ENCODE data around the gene BACE2. TPM values are rescaled to one million over a fixed set of nuclear protein-coding genes. Genes with fewer than 3 reads are reported as not detected.

The BACE2 gene
- total RNA-seq, 1 experiment from 2014 or later = 40.8 TPM

DNA sequence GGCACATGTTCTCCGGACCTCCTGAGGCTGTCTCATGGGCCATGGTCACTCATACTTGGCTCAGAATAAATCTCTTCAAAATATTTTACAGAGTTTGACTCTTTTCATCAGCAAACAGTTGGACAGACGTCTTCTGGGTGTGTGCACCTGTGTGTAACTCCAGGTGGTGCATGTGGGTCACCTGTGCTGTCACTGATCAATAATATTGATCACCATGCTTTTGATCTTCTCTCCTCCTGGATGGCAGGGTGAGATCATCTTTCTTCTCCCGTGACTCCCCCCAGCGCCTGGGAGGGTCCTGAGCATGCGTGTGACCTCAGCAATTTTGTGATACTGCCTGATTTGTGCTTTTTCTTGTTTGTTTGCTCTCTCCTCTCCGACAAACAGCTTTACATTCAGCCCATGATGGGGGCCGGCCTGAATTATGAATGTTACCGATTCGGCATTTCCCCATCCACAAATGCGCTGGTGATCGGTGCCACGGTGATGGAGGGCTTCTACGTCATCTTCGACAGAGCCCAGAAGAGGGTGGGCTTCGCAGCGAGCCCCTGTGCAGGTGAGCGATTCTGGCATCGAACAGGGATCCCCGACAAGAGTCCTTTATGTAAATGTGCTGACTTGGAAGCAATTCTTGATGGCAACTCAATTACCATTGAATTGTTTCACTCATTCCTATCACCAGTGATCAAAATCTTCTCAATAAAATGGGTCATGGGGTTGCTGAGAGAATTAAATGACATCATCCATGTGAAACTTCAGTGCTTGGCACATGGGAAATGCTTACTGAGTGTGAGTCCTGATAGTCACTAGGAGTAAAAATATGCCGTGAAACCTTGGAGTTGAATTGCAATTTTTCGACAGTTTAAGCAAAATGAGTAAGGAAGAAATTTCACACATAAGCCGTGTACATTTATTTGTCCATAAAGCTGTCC is 89.1 kb downstream of the BACE2 start:
- Histone ChIP-seq H3F3A (ENCODE audit: insufficient read depth, low read depth) (no peaks in the 10 kb centered on the region), H3K4me1 (replicated peaks; ENCODE audit: insufficient read depth) (no peaks in the 10 kb centered on the region), H3K9me3 (ENCODE audit: insufficient read depth, low read depth) (no peaks in the 10 kb centered on the region), H3K27ac (no peak overlapping the region), H3K4me2 (no peak overlapping the region), H3K79me2 (ENCODE audit: low read depth) (no peaks in the 10 kb centered on the region), H3K9me2 (ENCODE audit: insufficient read depth) (no peaks in the 10 kb centered on the region), H3K27me3 (ENCODE audit: insufficient read depth, low read depth) (no peaks in the 10 kb centered on the region), H2AFZ (no peak overlapping the region), H4K20me1 (ENCODE audit: insufficient read depth) (no peaks in the 10 kb centered on the region), H3K4me3 (no peak overlapping the region), H3K36me3 (ENCODE audit: low read depth) (no peaks in the 10 kb centered on the region)
- BruUV-seq (replicated peaks) = no TSS peak
- TF ChIP-seq EZH2 (IDR thresholded peaks at IDR 0.05; ENCODE audit: low read depth) = no peak
- TF ChIP-seq, protein P1, sequence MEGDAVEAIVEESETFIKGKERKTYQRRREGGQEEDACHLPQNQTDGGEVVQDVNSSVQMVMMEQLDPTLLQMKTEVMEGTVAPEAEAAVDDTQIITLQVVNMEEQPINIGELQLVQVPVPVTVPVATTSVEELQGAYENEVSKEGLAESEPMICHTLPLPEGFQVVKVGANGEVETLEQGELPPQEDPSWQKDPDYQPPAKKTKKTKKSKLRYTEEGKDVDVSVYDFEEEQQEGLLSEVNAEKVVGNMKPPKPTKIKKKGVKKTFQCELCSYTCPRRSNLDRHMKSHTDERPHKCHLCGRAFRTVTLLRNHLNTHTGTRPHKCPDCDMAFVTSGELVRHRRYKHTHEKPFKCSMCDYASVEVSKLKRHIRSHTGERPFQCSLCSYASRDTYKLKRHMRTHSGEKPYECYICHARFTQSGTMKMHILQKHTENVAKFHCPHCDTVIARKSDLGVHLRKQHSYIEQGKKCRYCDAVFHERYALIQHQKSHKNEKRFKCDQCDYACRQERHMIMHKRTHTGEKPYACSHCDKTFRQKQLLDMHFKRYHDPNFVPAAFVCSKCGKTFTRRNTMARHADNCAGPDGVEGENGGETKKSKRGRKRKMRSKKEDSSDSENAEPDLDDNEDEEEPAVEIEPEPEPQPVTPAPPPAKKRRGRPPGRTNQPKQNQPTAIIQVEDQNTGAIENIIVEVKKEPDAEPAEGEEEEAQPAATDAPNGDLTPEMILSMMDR (conservative IDR thresholded peaks at IDR 0.05) = no peak
- CTCF ChIA-PET = no interaction called here
- POLR2A ChIA-PET (ENCODE audit: unreplicated experiment) = no interaction called here
- intact Hi-C loops (cut with micrococcal nuclease; ENCODE audit: unreplicated experiment) = loop anchor here (10.0 kb wide), 1 partner anchor 82 kb away; no protein-coding TSS in a partner anchor
- no peak for DNase-seq

DNA sequence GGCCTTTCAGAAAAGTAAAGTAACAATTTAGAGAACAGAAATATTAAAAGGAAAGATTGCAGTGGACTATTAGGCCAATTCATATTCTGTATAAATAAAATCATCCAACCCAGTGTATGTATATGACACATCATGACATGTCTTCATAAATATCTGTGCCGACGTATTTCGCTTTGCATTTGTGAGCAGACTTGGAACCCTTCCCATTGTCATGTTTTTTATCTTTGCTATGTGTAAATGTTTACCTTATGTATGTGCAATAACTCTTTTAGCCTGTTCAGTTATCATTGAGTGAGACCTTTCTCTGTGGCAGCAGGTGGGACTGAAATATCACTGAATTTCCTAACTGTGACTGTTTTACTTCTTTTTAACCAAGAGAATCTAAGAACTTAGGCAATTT is 90.7 kb downstream of the BACE2 start:
- Histone ChIP-seq H3K36me3 (ENCODE audit: low read depth) (no peaks in the 10 kb centered on the region), H3F3A (ENCODE audit: insufficient read depth, low read depth) (no peaks in the 10 kb centered on the region), H4K20me1 (ENCODE audit: insufficient read depth) (no peaks in the 10 kb centered on the region), H3K79me2 (ENCODE audit: low read depth) (no peaks in the 10 kb centered on the region), H3K27ac (no peak overlapping the region), H3K4me1 (replicated peaks; ENCODE audit: insufficient read depth) (no peaks in the 10 kb centered on the region), H3K4me3 (no peak overlapping the region), H3K9me2 (ENCODE audit: insufficient read depth) (no peaks in the 10 kb centered on the region), H3K4me2 (no peak overlapping the region), H2AFZ (no peak overlapping the region), H3K9me3 (ENCODE audit: insufficient read depth, low read depth) (no peaks in the 10 kb centered on the region), H3K27me3 (ENCODE audit: insufficient read depth, low read depth) (no peaks in the 10 kb centered on the region)
- intact Hi-C loops (cut with micrococcal nuclease; ENCODE audit: unreplicated experiment) = loop anchor here (10.0 kb wide), 1 partner anchor 84 kb away; no protein-coding TSS in a partner anchor
- TF ChIP-seq, protein P1 (conservative IDR thresholded peaks at IDR 0.05) = no peak
- no peak for TF ChIP-seq EZH2 (IDR thresholded peaks at IDR 0.05; ENCODE audit: low read depth)
- POLR2A ChIA-PET (ENCODE audit: unreplicated experiment) = no interaction called here
- DNase-seq = no peak
- BruUV-seq (replicated peaks) = no TSS peak
- CTCF ChIA-PET = no interaction called here

DNA sequence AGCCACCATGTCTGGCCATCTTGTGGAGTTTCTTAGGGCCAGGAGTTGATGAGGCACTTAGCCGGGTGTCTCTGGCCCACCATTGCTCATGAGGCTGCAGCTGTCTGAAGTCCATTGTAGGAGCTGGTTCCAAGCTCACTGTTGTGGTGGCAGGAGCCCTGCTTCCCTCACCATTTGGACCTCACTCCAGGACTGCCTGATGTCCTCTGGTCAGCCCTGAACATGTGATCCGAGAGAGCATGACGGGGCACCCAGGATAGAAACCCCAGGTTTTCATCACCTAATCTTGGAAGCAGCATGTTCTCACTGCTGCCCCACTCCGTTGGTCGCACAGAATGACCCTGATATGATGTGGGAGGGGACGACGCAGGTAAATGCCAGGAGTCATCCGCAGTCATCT is 92.5 kb downstream of the BACE2 start:
- Histone ChIP-seq H3K36me3 (ENCODE audit: low read depth) (no peaks in the 10 kb centered on the region), H3K4me1 (replicated peaks; ENCODE audit: insufficient read depth) (no peaks in the 10 kb centered on the region), H3K4me3 (no peak overlapping the region), H3K79me2 (ENCODE audit: low read depth) (no peaks in the 10 kb centered on the region), H3K27ac (no peak overlapping the region), H3F3A (ENCODE audit: insufficient read depth, low read depth) (no peaks in the 10 kb centered on the region), H3K27me3 (ENCODE audit: insufficient read depth, low read depth) (no peaks in the 10 kb centered on the region), H2AFZ (no peak overlapping the region), H3K4me2 (no peak overlapping the region), H3K9me3 (ENCODE audit: insufficient read depth, low read depth) (no peaks in the 10 kb centered on the region), H3K9me2 (ENCODE audit: insufficient read depth) (no peaks in the 10 kb centered on the region), H4K20me1 (ENCODE audit: insufficient read depth) (no peaks in the 10 kb centered on the region)
- TF ChIP-seq EZH2 (IDR thresholded peaks at IDR 0.05; ENCODE audit: low read depth) = no peak
- TF ChIP-seq, protein P1 (conservative IDR thresholded peaks at IDR 0.05) = no peak
- no TSS peak for BruUV-seq (replicated peaks)
- POLR2A ChIA-PET (ENCODE audit: unreplicated experiment) = no interaction called here
- DNase-seq = no peak
- CTCF ChIA-PET = no interaction called here
- intact Hi-C loops (cut with micrococcal nuclease; ENCODE audit: unreplicated experiment) = no loop called here
